GM10266 (cell line): ENCODE measurements around the gene GABRB3.

Source experiments
- DNase-seq: peaks from one replicate; pipeline ENCODE4 v3.0.0; 2012; ENCODE audit errors: extremely low spot score
- CTCF ChIP-seq: IDR thresholded peaks from 2 replicates; pipeline ENCODE4 v1.5.1; 2012; ENCODE audit warnings: mild to moderate bottlenecking, low read depth; ENCODE audit not compliant: control insufficient read depth, insufficient read depth; ENCODE audit errors: missing control alignments

The GABRB3 gene

DNA sequence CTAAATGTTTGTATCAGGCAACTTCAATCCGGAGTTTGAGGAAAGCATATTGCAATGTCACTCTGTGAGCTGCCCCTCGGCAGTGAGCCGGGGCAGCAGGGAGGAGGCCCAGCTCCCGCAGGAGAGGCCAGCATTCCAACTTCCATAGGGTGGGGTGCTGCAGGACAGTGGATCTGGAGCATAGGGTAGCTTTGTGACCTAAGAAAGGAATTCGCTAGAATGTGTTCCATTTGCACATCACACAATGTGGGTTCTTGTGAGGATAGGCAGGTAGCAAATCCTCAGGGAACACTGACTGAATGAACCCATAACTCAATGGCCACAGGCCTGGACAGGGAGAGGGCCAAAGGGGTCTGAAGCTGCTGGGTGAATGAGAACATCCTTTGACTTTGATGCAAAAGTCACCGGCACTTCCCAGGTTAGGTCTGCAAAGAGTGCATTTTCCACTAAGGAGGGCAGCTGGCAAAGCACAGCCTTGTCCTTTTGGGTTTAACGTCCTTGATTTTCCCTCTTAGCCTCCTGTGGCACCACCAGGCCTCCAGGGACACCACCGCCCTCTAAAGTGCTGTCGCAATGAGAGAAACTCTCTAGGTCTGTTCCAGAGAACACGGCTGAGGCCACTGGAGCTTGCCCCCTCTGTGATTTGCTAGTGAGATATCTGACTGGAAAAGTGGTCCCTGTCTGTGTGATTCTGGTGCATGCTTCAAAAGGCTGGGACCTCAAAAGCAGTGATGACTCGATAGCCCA is 36.2 kb downstream of the GABRB3 start:
- DNase-seq: no peak
- no peak for TF ChIP-seq CTCF

DNA sequence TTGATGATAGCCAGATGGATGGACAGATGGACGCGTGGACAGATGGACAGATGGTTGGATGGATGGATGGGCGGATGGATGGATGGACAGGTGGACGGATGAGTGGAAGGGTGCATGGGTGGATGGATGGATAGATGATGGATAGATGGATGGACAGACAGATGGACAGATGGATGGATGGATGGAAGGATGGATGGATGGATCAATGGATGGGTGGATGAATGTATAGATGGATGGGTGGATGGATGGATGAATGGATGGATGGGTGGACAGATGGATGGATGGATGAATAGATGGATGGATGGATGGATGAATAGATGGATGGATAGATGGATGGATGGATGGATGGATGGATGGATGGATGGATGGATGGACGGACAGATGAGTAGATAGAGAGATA is 40.9 kb downstream of the GABRB3 start:
- no peak for DNase-seq
- no peak for TF ChIP-seq CTCF

DNA sequence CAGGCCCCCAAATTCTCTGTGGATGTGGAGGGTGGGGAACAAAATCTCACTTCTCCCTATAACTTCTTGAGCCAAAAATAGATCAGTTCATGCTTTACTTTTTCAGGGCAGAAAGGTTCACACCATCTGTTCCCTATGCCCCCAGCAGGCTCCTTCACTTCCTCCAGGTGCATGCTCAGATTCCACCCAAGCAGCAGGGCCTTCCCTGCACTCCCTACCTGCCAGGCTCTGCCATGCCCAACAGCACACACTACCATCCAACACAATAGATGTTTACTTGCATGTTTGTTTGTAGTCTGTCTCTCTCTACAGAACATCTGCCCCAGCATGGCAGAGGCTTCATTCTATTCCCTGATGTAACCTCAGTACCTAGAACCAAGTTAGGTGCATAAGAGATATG is 43.3 kb downstream of the GABRB3 start:
- no peak for DNase-seq
- TF ChIP-seq CTCF: no peak

GRCh38 chr15:26729030-26729429 is 43.8 kb downstream of the GABRB3 start:
- no peak for DNase-seq
- no peak for TF ChIP-seq CTCF

DNA sequence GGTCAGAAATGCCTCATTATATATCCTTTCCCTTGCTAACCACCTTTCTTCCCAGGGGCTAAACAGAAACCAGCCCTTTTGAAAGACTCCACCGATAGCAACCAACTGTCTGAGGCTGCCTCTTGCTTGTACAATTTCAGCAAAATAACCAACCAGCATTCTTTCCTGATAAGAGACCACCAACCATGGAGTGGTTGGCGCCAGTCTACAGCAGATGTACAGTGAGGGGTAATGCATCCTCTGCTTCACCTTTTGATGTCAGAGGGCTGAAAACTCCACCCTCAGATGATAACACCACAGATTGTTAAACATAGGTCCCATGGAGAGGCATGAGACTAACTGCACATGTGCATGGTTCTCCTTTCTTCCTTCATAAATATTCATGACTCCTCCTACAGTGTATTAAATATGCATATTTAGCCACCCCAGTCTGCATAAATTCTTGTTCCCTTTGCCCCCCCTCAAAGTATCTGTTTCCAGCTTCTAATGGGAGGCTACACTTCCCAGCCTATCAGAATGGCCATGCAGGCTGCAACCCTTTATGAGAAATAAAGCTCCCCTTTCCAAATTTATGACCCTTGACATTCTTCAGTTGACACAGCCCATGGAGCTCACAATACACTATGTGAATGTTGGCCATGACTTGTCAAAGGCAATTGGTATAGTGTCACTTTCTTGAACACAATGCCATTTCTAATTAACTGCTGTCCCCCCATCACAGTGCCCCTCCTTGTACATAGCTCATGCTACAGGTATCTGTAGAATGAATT is 48.3 kb downstream of the GABRB3 start:
- DNase-seq: no peak
- TF ChIP-seq CTCF: no peak

- DNase-seq: no peak
- no peak for TF ChIP-seq CTCF
These were observed 50.2 kb downstream of the GABRB3 start for GRCh38 chr15:26722621-26723160.
